ENCODE data around the gene TBX4. TPM values are rescaled to one million over a fixed set of nuclear protein-coding genes. Genes with fewer than 3 reads are reported as not detected.

The TBX4 gene
- total RNA-seq, 1 experiment from 2014 or later, result not detected

GRCh38 chr17:61478026-61478789 lies 26.0 kb downstream of the TBX4 start:
- Mint-ChIP-seq H3K9me3 (ENCODE audit: low read depth, unreplicated experiment) (no peaks in the 10 kb centered on the region), H3K27me3 (ENCODE audit: unreplicated experiment) (peaks cover 35% of the 10 kb centered on the region), H3K36me3 (ENCODE audit: insufficient read depth, unreplicated experiment) (no peaks in the 10 kb centered on the region), H3K4me1 (ENCODE audit: low read depth, unreplicated experiment) (no peaks in the 10 kb centered on the region), H3K4me3 (ENCODE audit: low read depth, unreplicated experiment) (no peak overlapping the region), H3K27ac (ENCODE audit: unreplicated experiment) (no peak overlapping the region)
- CTCF ChIA-PET, result no interaction called here
- intact Hi-C loops (cut with micrococcal nuclease; ENCODE audit: unreplicated experiment), result no loop called here
- BruUV-seq (replicated peaks), result no TSS peak
- TF ChIP-seq, protein P1, sequence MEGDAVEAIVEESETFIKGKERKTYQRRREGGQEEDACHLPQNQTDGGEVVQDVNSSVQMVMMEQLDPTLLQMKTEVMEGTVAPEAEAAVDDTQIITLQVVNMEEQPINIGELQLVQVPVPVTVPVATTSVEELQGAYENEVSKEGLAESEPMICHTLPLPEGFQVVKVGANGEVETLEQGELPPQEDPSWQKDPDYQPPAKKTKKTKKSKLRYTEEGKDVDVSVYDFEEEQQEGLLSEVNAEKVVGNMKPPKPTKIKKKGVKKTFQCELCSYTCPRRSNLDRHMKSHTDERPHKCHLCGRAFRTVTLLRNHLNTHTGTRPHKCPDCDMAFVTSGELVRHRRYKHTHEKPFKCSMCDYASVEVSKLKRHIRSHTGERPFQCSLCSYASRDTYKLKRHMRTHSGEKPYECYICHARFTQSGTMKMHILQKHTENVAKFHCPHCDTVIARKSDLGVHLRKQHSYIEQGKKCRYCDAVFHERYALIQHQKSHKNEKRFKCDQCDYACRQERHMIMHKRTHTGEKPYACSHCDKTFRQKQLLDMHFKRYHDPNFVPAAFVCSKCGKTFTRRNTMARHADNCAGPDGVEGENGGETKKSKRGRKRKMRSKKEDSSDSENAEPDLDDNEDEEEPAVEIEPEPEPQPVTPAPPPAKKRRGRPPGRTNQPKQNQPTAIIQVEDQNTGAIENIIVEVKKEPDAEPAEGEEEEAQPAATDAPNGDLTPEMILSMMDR (IDR thresholded peaks at IDR 0.05; ENCODE audit: unreplicated experiment), result no peak
- DNase-seq, result no peak

DNA sequence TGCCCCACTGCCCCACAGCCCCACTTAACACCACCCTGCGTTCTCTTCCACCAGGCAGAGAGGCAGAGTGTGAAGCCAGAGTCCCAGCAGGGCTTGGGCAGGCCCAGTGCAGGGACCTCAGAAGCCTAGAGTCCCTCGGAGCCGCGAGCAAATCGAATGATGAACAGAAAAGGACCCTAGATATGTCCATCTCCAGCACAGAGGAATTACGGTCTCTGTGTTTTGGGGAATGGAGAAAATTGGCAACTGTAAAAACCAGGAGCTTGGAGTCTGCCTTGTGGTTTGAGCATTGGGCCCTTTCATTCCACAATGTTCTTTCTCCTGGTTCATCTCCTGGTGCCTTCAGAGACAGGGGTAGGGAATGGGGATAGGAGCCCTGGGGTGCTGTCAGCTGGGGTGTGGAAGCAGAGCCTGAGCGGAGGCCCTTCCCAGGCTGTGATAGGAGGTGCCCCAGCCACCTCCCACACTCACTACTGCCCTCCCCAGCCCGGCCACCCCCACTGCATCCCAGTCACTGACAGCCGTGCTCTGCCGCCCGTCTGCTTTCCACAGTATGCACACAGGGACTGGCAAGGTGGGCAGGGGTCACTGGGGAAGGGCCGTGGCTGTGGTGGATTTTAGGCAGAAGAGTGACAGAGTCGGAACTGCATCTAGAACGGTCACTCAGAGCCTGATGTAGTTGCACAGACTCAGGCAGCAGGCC lies 26.7 kb downstream of the TBX4 start:
- CTCF ChIA-PET, result no interaction called here
- Mint-ChIP-seq H3K27ac (ENCODE audit: unreplicated experiment) (no peak overlapping the region), H3K9me3 (ENCODE audit: low read depth, unreplicated experiment) (no peaks in the 10 kb centered on the region), H3K27me3 (ENCODE audit: unreplicated experiment) (peaks cover 35% of the 10 kb centered on the region), H3K4me1 (ENCODE audit: low read depth, unreplicated experiment) (no peaks in the 10 kb centered on the region), H3K36me3 (ENCODE audit: insufficient read depth, unreplicated experiment) (no peaks in the 10 kb centered on the region), H3K4me3 (ENCODE audit: low read depth, unreplicated experiment) (no peak overlapping the region)
- no peak for DNase-seq
- no TSS peak for BruUV-seq (replicated peaks)
- TF ChIP-seq, protein P1 (IDR thresholded peaks at IDR 0.05; ENCODE audit: unreplicated experiment), result no peak
- intact Hi-C loops (cut with micrococcal nuclease; ENCODE audit: unreplicated experiment), result no loop called here

GRCh38 chr17:61479493-61480413 lies 27.5 kb downstream of the TBX4 start:
- no peak for DNase-seq
- H3K4me3 Mint-ChIP-seq (ENCODE audit: low read depth, unreplicated experiment), result no peak overlapping the region
- H3K27me3 Mint-ChIP-seq (ENCODE audit: unreplicated experiment), result peaks cover 33% of the 10 kb centered on the region
- H3K36me3 Mint-ChIP-seq (ENCODE audit: insufficient read depth, unreplicated experiment), result no peaks in the 10 kb centered on the region
- CTCF ChIA-PET, result no interaction called here
- BruUV-seq (replicated peaks), result no TSS peak
- no peak overlapping the region for H3K27ac Mint-ChIP-seq (ENCODE audit: unreplicated experiment)
- intact Hi-C loops (cut with micrococcal nuclease; ENCODE audit: unreplicated experiment), result no loop called here
- TF ChIP-seq, protein P1 (IDR thresholded peaks at IDR 0.05; ENCODE audit: unreplicated experiment), result no peak
- no peaks in the 10 kb centered on the region for H3K4me1 Mint-ChIP-seq (ENCODE audit: low read depth, unreplicated experiment)
- no peaks in the 10 kb centered on the region for H3K9me3 Mint-ChIP-seq (ENCODE audit: low read depth, unreplicated experiment)

DNA sequence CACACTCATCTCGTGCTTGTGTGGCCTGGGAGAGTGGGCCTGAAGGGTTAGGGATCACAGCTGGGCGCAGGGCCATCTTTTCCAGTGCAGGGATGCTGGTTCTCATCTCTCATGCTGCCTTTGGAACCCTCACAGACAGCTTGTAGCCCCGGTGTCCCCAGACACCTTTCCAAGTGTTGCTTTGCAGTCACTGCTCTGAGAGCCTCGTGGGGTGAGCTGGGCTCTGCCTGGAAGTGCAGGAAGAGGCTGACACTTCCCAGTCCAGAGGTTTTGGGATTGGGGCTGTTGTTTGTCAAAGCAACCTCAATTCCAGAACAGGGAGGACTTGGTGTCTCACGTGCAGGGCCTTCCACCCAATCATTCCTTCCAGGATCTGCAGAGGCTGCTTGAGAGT lies 28.2 kb downstream of the TBX4 start:
- H3K4me1 Mint-ChIP-seq (ENCODE audit: low read depth, unreplicated experiment), result no peaks in the 10 kb centered on the region
- H3K9me3 Mint-ChIP-seq (ENCODE audit: low read depth, unreplicated experiment), result no peaks in the 10 kb centered on the region
- H3K4me3 Mint-ChIP-seq (ENCODE audit: low read depth, unreplicated experiment), result no peak overlapping the region
- H3K36me3 Mint-ChIP-seq (ENCODE audit: insufficient read depth, unreplicated experiment), result no peaks in the 10 kb centered on the region
- BruUV-seq (replicated peaks), result no TSS peak
- TF ChIP-seq, protein P1 (IDR thresholded peaks at IDR 0.05; ENCODE audit: unreplicated experiment), result no peak
- intact Hi-C loops (cut with micrococcal nuclease; ENCODE audit: unreplicated experiment), result no loop called here
- no peak overlapping the region for H3K27ac Mint-ChIP-seq (ENCODE audit: unreplicated experiment)
- peaks cover 33% of the 10 kb centered on the region for H3K27me3 Mint-ChIP-seq (ENCODE audit: unreplicated experiment)
- CTCF ChIA-PET, result no interaction called here
- no peak for DNase-seq
